UCSD-AML1 (cell line): Measurements from ENCODE around the gene ZBTB16.
"Not testable (repeated sequence)": the region's sequence is repeated elsewhere in the genome, so short reads cannot be mapped to it uniquely, and the experiment has no call there.

Experiments used
- DNase-seq: peaks from one replicate; lab custom pipeline; 2025; ENCODE audit not compliant: unreplicated experiment; lab: John Stamatoyannopoulos, UW

Gene ZBTB16

GRCh38 chr11:114040706-114041211 is 18.8 kb upstream of the ZBTB16 start:
- DNase-seq, result no peak

GRCh38 chr11:114042234-114042633 is 17.3 kb upstream of the ZBTB16 start:
- DNase-seq, result no peak

GRCh38 chr11:114044042-114044871 is 15.3 kb upstream of the ZBTB16 start:
- DNase-seq, result no peak

GRCh38 chr11:114047327-114047726 is 12.2 kb upstream of the ZBTB16 start:
- no peak for DNase-seq

- DNase-seq, result no peak
These were observed 10.5 kb upstream of the ZBTB16 start for GRCh38 chr11:114049050-114049449.

- DNase-seq, result not testable (repeated sequence)
These were observed 9.7 kb upstream of the ZBTB16 start for GRCh38 chr11:114049766-114050165.

- no peak for DNase-seq
These were observed 9.1 kb upstream of the ZBTB16 start for GRCh38 chr11:114050258-114050927.

GRCh38 chr11:114051558-114051957 is 8.0 kb upstream of the ZBTB16 start:
- no peak for DNase-seq

GRCh38 chr11:114052160-114052559 is 7.4 kb upstream of the ZBTB16 start:
- no peak for DNase-seq

GRCh38 chr11:114053406-114053805 is 6.1 kb upstream of the ZBTB16 start:
- DNase-seq, result no peak

GRCh38 chr11:114054806-114055205 is 4.7 kb upstream of the ZBTB16 start:
- DNase-seq, result no peak

GRCh38 chr11:114056409-114056808 is 3.1 kb upstream of the ZBTB16 start:
- no peak for DNase-seq

- no peak for DNase-seq
These were observed 2.4 kb upstream of the ZBTB16 start for GRCh38 chr11:114057147-114057546.

- DNase-seq, result no peak
These were observed 1.9 kb upstream of the ZBTB16 start for GRCh38 chr11:114057605-114058004.

GRCh38 chr11:114058026-114058706 is 1.3 kb upstream of the ZBTB16 start:
- no peak for DNase-seq

GRCh38 chr11:114058871-114059277 is 637 bp upstream of the ZBTB16 start:
- no peak for DNase-seq

- DNase-seq, result peak; percentile 63
These were observed 477 bp downstream of the ZBTB16 start for GRCh38 chr11:114059984-114060391.

GRCh38 chr11:114060392-114061047 is 1.0 kb downstream of the ZBTB16 start:
- peak; percentile 63 for DNase-seq

GRCh38 chr11:114061048-114061680 is 1.7 kb downstream of the ZBTB16 start:
- DNase-seq, result no peak

GRCh38 chr11:114061681-114062049 is 2.2 kb downstream of the ZBTB16 start:
- DNase-seq, result no peak

GRCh38 chr11:114062272-114062671 is 2.8 kb downstream of the ZBTB16 start:
- no peak for DNase-seq
